GM12878 (cell line): Measurements from ENCODE around the gene PJA1. TPM values are rescaled to one million over a fixed set of nuclear protein-coding genes. Genes with fewer than 3 reads are reported as not detected.

ENCODE experiments used
- ATAC-seq: fragments of 200-7000 bp; cut with Tn5 transposase; 3 replicates; pipeline ENCODE4 v1.9.1; 2020; ENCODE audit warnings: mild to moderate bottlenecking, moderate library complexity
- BruUV-seq: library from RNA; stranded (reverse); fragments of 400-500 nt; replicated peaks from 2 replicates; lab custom pipeline; 2021; lab: Mats Ljungman, UMichigan
- CTCF ChIA-PET: fragments of 300-600 bp; sonication (Branson Sonifier 250); formaldehyde crosslinking; extraction: SDS; loops from one replicate; lab custom pipeline; 2021; ENCODE audit warnings: inconsistent platforms; lab: Yijun Ruan, JAX
- POLR2A ChIA-PET: fragments of 350-600 bp; formaldehyde crosslinking; extraction: SDS; loops from one replicate; lab custom pipeline; 2021; ENCODE audit warnings: inconsistent platforms; lab: Charles Lee
- RAD21 ChIA-PET: fragments of 300-600 bp; sonication (Branson Sonifier 250); formaldehyde crosslinking; loops from one replicate; lab custom pipeline; 2023; ENCODE audit warnings: antibody characterized with exemption; ENCODE audit not compliant: unreplicated experiment; lab: Charles Lee
- SMC1A ChIA-PET: fragments of 300-600 bp; sonication (Branson Sonifier 250); formaldehyde crosslinking; loops from one replicate; lab custom pipeline; 2023; ENCODE audit not compliant: unreplicated experiment, uncharacterized antibody; lab: Charles Lee
- DNase-seq: peaks from one replicate; pipeline ENCODE4 v3.0.0-alpha.2; 2011; ENCODE audit warnings: low read depth, low spot score
- FAIRE-seq: peaks from 3 replicates; lab custom pipeline; 2011; peaks lifted over from hg19 to GRCh38; lab: Jason Lieb, UNC
- H2AFZ ChIP-seq: 2 replicates; pipeline ENCODE4 v1.6.0; 2011; ENCODE audit warnings: low read depth, low read length, control low read depth; ENCODE audit not compliant: control insufficient read depth
- H3K27ac ChIP-seq: 2 replicates; pipeline ENCODE4 v1.5.1; 2011; ENCODE audit warnings: control low read depth; ENCODE audit not compliant: control insufficient read depth, insufficient read depth
- H3K27me3 ChIP-seq, 2 experiments: replicated peaks in 1 of 2; 2 replicates each; pipeline versions ENCODE4 v1.6.0 to v1.6.1; 2011; ENCODE audit warnings: low read length in 1 of 2; ENCODE audit not compliant: control insufficient read depth in 2 of 2, insufficient read depth in 2 of 2
- H3K36me3 ChIP-seq, 2 experiments: 2 replicates each; pipeline ENCODE4 v1.5.1; 2011; ENCODE audit warnings: low read length in 1 of 2; ENCODE audit not compliant: control insufficient read depth in 2 of 2, insufficient read depth in 2 of 2
- H3K4me1 ChIP-seq: 2 replicates; pipeline ENCODE4 v1.6.1; 2011; ENCODE audit warnings: mild to moderate bottlenecking, low read length, moderate library complexity, mixed read lengths; ENCODE audit not compliant: control insufficient read depth, insufficient read depth
- H3K4me2 ChIP-seq: 2 replicates; pipeline ENCODE4 v1.6.0; 2011; ENCODE audit warnings: control low read depth; ENCODE audit not compliant: control insufficient read depth, insufficient read depth
- H3K4me3 ChIP-seq: fragments of 200-600 bp; sonication (generic); 2 replicates; pipeline ENCODE4 v1.5.1; 2016
- H3K79me2 ChIP-seq: 2 replicates; pipeline ENCODE4 v1.6.0; 2011; ENCODE audit warnings: low read length; ENCODE audit not compliant: control insufficient read depth, insufficient read depth
- H3K9ac ChIP-seq: 2 replicates; pipeline ENCODE4 v1.8.0; 2011; ENCODE audit warnings: low read length, control low read depth, mixed read lengths; ENCODE audit not compliant: control insufficient read depth, insufficient read depth
- H3K9me3 ChIP-seq: replicated peaks from 3 replicates; pipeline ENCODE4 v1.5.1; 2011; ENCODE audit warnings: mild to moderate bottlenecking, low read length; ENCODE audit not compliant: control insufficient read depth, insufficient read depth
- H4K20me1 ChIP-seq: 2 replicates; pipeline ENCODE4 v1.6.0; 2011; ENCODE audit not compliant: control insufficient read depth, insufficient read depth
- BACH1 ChIP-seq: fragments of 450-650 bp; IDR thresholded peaks from 2 replicates; pipeline ENCODE4 v1.6.1; 2017; ENCODE audit warnings: mild to moderate bottlenecking, borderline replicate concordance
- FOXK2 ChIP-seq: fragments of 450-650 bp; IDR thresholded peaks from 2 replicates; pipeline ENCODE4 v1.6.1; 2017; ENCODE audit warnings: mild to moderate bottlenecking, moderate library complexity
- GABPA ChIP-seq: IDR thresholded peaks from 2 replicates; pipeline ENCODE4 v1.6.1; 2014; ENCODE audit warnings: antibody characterized with exemption, low read depth, mild to moderate bottlenecking, inconsistent platforms
- HDAC2 ChIP-seq: fragments of 200-600 bp; sonication (generic); IDR thresholded peaks from 2 replicates; pipeline ENCODE4 v1.6.1; 2017
- HSF1 ChIP-seq: fragments of 150-350 bp; IDR thresholded peaks from 2 replicates; pipeline ENCODE4 v1.6.1; 2014; ENCODE audit warnings: mild to moderate bottlenecking, low read depth, low read length
- NFYA ChIP-seq: IDR thresholded peaks from 2 replicates; pipeline ENCODE4 v1.6.1; 2011; ENCODE audit warnings: low read depth, mild to moderate bottlenecking, low read length, improper control_type of control experiment, borderline replicate concordance
- ZSCAN29 ChIP-seq: fragments of 450-650 bp; IDR thresholded peaks from 2 replicates; pipeline ENCODE4 v1.6.1; 2017; ENCODE audit warnings: mild to moderate bottlenecking, moderate library complexity
- WGBS: methylation state at CpG from one replicate; pipeline ENCODE4 v1.1.6; 2016; ENCODE audit warnings: low lambda C conversion rate; ENCODE audit not compliant: insufficient replicate concordance, insufficient coverage; ENCODE audit errors: missing lambda C conversion rate; 5-methylcytosine and 5-hydroxymethylcytosine counted together
- in situ Hi-C: fragments of 300-500 bp; cut with MboI; formaldehyde crosslinking; loops from 9 replicates; pipeline ENCODE4 v1.14.3; 2018; ENCODE audit warnings: mixed read lengths
- intact Hi-C: fragments of 100-400 bp; cut with micrococcal nuclease; formaldehyde crosslinking; loops from one replicate; pipeline ENCODE4 v1.14.2; 2022; ENCODE audit not compliant: unreplicated experiment
- polyA plus RNA-seq, 11 experiments: library from polyadenylated mRNA; depleted of rRNA in 4 of 11; unstranded in 6 of 11; stranded (reverse) in 5 of 11; fragments of >200 nt; fragmentation: Nextera tagmentation in 4 of 11; fragmentation: Illumina TruSeq in 1 of 11; extraction: Ambion mirVana in 4 of 11; extraction: Trizol in 1 of 11; gene quantifications; 1 replicate in 1 of 11; 2 replicates in 10 of 11; pipeline versions ENCODE4 v1.2.1 to v1.2.3, GENCODE V29; 2011 to 2016; ENCODE audit warnings: inconsistent platforms in 2 of 11, missing spikeins in 2 of 11, low read depth in 1 of 11
- total RNA-seq, 4 experiments: library from RNA; depleted of rRNA in 3 of 4; stranded (reverse); fragments of >200 nt in 3 of 4; fragmentation: Illumina TruSeq in 1 of 4; extraction: Trizol in 1 of 4; gene quantifications; 2 replicates each; pipeline versions ENCODE4 v1.2.1 to v1.2.3, GENCODE V29; 2013 to 2021
- TF ChIP-seq, protein P1 (sequence below): fragments of 450-650 bp; conservative IDR thresholded peaks from 2 replicates; pipeline ENCODE4 v1.6.1; 2017; ENCODE audit warnings: mild to moderate bottlenecking, moderate library complexity

PJA1 gene
- total and polyA plus RNA-seq, 10 of the 15 experiments (the other 5 are each of a cell fraction or from before 2014, with no cell fraction given) = 5.2 to 19.5 (median 10.8) TPM

- CTCF ChIA-PET = interaction anchor here (1.1 kb wide), 1 partner anchor 33 kb away, joined by 4 read pairs; no protein-coding TSS in a partner anchor
- H3K79me2 ChIP-seq = no peaks in the 10 kb centered on the region
- 22% methylated on average over 5 of the region's 5 CpGs for WGBS
- no peaks in the 10 kb centered on the region for H3K9me3 ChIP-seq
- in situ Hi-C loops = no loop called here
- RAD21 ChIA-PET = no interaction called here
- no peak overlapping the region for H3K4me3 ChIP-seq
- ATAC-seq (no peak), DNase-seq (no peak), FAIRE-seq (no peak)
- H3K4me2 ChIP-seq = no peak overlapping the region
- SMC1A ChIA-PET = no interaction called here
- no peaks in the 10 kb centered on the region for H4K20me1 ChIP-seq
- H3K9ac ChIP-seq = no peak overlapping the region
- no peak overlapping the region for H2AFZ ChIP-seq
- BruUV-seq = no TSS peak
- POLR2A ChIA-PET = no interaction called here
- TF ChIP-seq, protein P1, sequence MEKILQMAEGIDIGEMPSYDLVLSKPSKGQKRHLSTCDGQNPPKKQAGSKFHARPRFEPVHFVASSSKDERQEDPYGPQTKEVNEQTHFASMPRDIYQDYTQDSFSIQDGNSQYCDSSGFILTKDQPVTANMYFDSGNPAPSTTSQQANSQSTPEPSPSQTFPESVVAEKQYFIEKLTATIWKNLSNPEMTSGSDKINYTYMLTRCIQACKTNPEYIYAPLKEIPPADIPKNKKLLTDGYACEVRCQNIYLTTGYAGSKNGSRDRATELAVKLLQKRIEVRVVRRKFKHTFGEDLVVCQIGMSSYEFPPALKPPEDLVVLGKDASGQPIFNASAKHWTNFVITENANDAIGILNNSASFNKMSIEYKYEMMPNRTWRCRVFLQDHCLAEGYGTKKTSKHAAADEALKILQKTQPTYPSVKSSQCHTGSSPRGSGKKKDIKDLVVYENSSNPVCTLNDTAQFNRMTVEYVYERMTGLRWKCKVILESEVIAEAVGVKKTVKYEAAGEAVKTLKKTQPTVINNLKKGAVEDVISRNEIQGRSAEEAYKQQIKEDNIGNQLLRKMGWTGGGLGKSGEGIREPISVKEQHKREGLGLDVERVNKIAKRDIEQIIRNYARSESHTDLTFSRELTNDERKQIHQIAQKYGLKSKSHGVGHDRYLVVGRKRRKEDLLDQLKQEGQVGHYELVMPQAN = no peak
- TF ChIP-seq FOXK2 (no peak), BACH1 (no peak), NFYA (no peak), HSF1 (no peak), ZSCAN29 (no peak), GABPA (no peak), HDAC2 (no peak)
- peaks cover 0 to 2% of the 10 kb centered on the region in 2 experiments; a peak in 2 of 4 replicates for H3K27me3 ChIP-seq
- no peaks in the 10 kb centered on the region for H3K36me3 ChIP-seq
- no peak overlapping the region for H3K27ac ChIP-seq
- H3K4me1 ChIP-seq = no peaks in the 10 kb centered on the region
- intact Hi-C loops = loop anchor here (10.0 kb wide), 1 partner anchor 302 kb away; the partner anchor contains the start of gene EFNB1
These were observed 38.6 kb downstream of the PJA1 start for GRCh38 chrX:69126642-69127041.
